Activated CD4-positive, alpha-beta memory T cell treated with anti-CD3 and anti-CD28 coated beads, Interleukin-2, amount 10 ng/mL, durations not matched to agents 7 days and 5 days (primary cell): ENCODE results near the gene CYB5D1. TPM values are rescaled to one million over a fixed set of nuclear protein-coding genes. Genes with fewer than 3 reads are reported as not detected.
A peak's percentile ranks its signal among the peaks of the same experiment; 100 is the strongest.
"Not testable (repeated sequence)": the region's sequence is repeated elsewhere in the genome, so short reads cannot be mapped to it uniquely, and the experiment has no call there.

Experiments used
- CTCF ChIA-PET: fragments of 350-600 bp; sonication (Branson Sonifier 250); formaldehyde crosslinking; loops from one replicate; lab custom pipeline; 2021; ENCODE audit warnings: antibody characterized with exemption, inconsistent platforms; lab: Charles Lee
- POLR2A ChIA-PET: fragments of 350-600 bp; sonication (Branson Sonifier 250); formaldehyde crosslinking; loops from one replicate; lab custom pipeline; 2021; ENCODE audit warnings: antibody characterized with exemption; lab: Charles Lee
- DNase-seq: peaks from one replicate; pipeline ENCODE4 v3.0.0-alpha.2; 2020
- H3K27ac Mint-ChIP-seq: one replicate; pipeline ENCODE4 v1.8.0; 2021; ENCODE audit warnings: mild to moderate bottlenecking, mixed read lengths
- H3K27me3 Mint-ChIP-seq: one replicate; pipeline ENCODE4 v1.8.0; 2021; ENCODE audit warnings: mixed read lengths
- H3K36me3 Mint-ChIP-seq: one replicate; pipeline ENCODE4 v1.8.0; 2021; ENCODE audit warnings: low read depth, mixed read lengths
- H3K4me1 Mint-ChIP-seq: one replicate; pipeline ENCODE4 v1.8.0; 2021; ENCODE audit warnings: mixed read lengths
- H3K4me3 Mint-ChIP-seq: one replicate; pipeline ENCODE4 v1.8.0; 2021; ENCODE audit warnings: mild to moderate bottlenecking, mixed read lengths
- H3K9me3 Mint-ChIP-seq: one replicate; pipeline ENCODE4 v1.8.0; 2021; ENCODE audit warnings: mixed read lengths
- total RNA-seq, 2 experiments: library from RNA; stranded (reverse); gene quantifications; one replicate each; pipeline ENCODE4 v1.2.3, GENCODE V29; 2021

CYB5D1 gene, protein sequence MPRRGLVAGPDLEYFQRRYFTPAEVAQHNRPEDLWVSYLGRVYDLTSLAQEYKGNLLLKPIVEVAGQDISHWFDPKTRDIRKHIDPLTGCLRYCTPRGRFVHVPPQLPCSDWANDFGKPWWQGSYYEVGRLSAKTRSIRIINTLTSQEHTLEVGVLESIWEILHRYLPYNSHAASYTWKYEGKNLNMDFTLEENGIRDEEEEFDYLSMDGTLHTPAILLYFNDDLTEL
- 1 to 10 TPM; 5.3 to 7.5 TPM for total RNA-seq

DNA sequence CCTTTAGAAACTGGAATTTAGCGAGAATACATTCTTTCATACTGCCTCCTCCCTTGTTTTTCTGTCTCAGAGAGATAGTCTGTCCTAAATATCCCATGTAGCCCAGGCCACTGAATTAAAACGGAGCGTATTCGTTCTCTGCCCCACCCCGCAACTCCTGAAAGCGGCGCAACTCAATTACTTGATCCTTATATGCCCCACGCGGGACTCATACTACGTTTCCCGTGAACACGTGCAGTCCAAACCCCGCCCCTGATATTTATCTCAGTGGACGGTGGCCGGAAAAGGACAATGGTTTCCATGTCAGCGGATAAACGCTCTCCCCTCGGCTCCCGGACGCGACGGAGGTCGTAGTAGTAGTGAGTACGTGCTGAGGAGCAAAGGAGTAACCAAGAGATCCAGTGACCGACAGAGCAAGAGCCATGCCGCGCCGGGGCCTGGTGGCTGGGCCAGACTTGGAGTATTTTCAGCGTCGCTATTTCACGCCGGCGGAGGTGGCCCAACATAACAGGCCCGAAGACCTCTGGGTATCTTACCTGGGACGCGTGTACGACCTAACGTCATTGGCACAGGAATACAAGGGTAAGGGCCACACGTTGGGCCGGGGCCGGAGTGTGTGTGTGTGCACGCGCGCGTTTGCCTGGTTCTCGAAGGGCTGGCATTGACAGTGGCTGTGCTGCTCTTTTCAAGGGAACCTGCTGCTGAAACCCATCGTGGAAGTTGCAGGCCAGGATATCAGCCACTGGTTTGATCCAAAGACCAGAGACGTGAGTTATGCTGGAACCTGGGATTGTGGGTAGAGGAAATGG lies at the start of gene CYB5D1:
TSS of gene CYB5D1 (plus strand) at position 291 of the 809 bp plus-strand sequence. CDS start at position 423, 132 bp downstream.
- DNase-seq = peak; percentile 92
- H3K36me3 Mint-ChIP-seq = peaks cover 4% of the 10 kb centered on the region
- H3K27ac Mint-ChIP-seq = no peak within 1 kb of the TSS
- no peak within 1 kb of the TSS for H3K4me3 Mint-ChIP-seq
- ChIA-PET POLR2A (interaction anchor here (0.6 to 3.1 kb wide), 17 partner anchors 10 to 454 kb away, joined by 3 to 32 read pairs (median 5); partner anchors contain the start of genes CHD3, CNTROB, KDM6B and RNF227), CTCF (interaction anchor here (0.6 to 6.7 kb wide), 24 partner anchors 7 to 261 kb away, joined by 3 to 81 read pairs (median 4); partner anchors contain the start of genes ALOX12B, CNTROB, KDM6B and RNF227)
- H3K27me3 Mint-ChIP-seq = no peaks in the 10 kb centered on the region
- no peaks in the 10 kb centered on the region for H3K9me3 Mint-ChIP-seq
- H3K4me1 Mint-ChIP-seq = peaks cover 4% of the 10 kb centered on the region

DNA sequence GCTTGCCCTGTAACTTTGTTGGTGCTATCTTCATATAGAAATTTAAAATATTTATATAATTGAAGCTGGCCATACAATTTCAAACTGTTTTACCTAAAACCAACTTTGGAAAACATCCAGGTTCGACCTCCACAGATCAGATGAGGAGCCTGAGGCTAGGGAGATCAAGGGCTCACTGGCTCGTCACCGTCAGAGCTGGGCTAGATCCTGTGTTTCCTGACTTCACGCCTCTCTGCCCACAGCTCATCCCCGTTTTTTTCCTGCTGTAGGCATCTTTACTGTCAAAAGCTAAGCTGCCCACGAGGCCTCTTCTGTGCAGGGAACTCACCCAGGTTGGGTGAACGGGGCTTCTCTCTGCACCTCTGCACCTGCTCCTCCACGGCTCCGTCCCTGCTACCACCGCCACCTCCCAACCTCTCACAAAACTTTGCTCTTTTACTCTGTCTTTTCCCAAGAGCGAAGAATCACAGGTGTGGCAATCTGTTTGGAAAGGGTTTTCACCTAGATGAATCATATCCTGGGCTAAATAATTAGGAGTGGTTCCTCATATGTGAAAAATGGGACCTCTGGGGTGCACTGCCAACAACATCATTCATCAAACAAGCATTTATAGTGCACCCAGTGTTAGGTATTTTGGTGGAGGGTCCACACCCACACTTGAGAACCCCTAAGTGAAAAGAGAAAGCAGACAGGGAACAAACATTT lies 48.6 kb upstream of the CYB5D1 start:
- H3K9me3 Mint-ChIP-seq = no peaks in the 10 kb centered on the region
- no peak for DNase-seq
- ChIA-PET CTCF (no interaction called here), POLR2A (no interaction called here)
- H3K36me3 Mint-ChIP-seq = no peaks in the 10 kb centered on the region
- no peak overlapping the region for H3K4me3 Mint-ChIP-seq
- peaks cover 8% of the 10 kb centered on the region for H3K27me3 Mint-ChIP-seq
- H3K4me1 Mint-ChIP-seq = no peaks in the 10 kb centered on the region
- no peak overlapping the region for H3K27ac Mint-ChIP-seq

DNA sequence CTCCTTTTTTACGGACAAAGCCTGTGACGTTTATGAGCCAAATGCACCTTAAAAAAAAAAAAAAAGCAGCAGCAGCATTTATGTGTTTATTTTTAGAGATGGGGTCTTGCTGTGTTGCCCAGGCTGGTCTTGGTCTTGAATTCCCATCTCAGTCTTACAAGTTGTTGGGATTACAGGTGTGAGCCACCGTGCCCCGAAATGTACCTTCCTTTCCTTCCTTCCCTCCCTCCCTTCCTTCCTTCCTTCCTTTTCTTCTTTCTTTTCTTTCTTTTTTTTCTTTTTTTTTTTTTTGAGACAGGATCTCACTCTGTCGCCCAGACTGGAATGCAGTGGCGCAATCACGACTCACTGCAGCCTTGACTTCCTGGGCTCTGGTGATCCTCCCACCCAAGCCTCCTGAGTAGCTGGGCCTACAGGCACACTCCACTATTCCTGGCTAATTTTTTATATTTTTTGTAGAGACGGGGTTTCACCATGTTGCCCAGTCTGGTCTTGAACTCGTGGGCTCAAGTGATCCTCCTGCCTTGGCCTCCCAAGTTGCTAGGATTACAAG lies 47.9 kb upstream of the CYB5D1 start:
- H3K27ac Mint-ChIP-seq, H3K4me1 Mint-ChIP-seq, POLR2A ChIA-PET, DNase-seq, H3K4me3 Mint-ChIP-seq, H3K9me3 Mint-ChIP-seq, H3K36me3 Mint-ChIP-seq, H3K27me3 Mint-ChIP-seq: not testable (repeated sequence)
- CTCF ChIA-PET = interaction anchor here (0.7 kb wide), 1 partner anchor 20 kb away, joined by 3 read pairs; no protein-coding TSS in a partner anchor

DNA sequence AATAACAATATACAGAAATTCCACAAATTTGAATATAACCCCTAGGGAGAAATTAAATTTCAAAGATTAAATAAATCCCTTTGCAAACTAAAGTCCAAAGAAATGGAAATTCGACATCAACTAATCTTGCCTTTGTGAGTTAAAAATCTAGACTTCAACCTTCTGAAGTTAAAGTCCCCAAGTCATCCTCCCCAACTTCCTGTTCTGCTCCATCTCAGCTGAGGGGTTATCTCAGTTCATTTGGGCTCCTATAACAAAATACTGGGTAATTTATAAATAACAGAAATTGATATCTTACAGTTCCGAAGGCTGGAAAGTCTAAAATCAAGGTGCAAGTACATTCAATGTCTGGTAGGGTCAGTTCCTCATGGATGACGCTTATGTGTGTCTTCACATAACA lies 46.6 kb upstream of the CYB5D1 start:
- Mint-ChIP-seq H3K36me3 (no peaks in the 10 kb centered on the region), H3K4me1 (no peaks in the 10 kb centered on the region), H3K4me3 (no peak overlapping the region), H3K27ac (no peak overlapping the region), H3K27me3 (peaks cover 6% of the 10 kb centered on the region), H3K9me3 (no peaks in the 10 kb centered on the region)
- DNase-seq = no peak
- CTCF ChIA-PET = interaction anchor here (1.0 kb wide), 1 partner anchor 456 kb away, joined by 3 read pairs; the partner anchor contains the start of gene TMEM95
- POLR2A ChIA-PET = no interaction called here

DNA sequence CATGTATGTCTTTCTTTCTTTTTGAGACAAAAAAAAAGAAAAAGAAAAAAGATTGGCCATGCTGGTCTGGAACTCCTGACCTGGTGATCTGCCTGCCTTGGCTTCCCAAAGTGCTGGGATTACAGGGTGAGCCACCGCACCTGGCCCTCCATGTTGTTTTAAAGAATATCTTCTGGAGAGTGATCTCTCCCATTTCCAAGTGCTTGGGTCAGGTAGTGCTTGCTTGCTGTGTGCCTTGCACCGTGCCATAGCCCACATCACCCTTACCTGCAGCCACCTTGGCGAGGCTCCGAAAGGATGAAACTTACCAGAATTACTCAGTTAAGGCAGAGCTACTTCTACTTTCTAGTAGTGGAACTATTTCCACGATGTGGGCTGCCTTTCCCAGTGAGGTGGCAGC lies 42.8 kb upstream of the CYB5D1 start:
- ChIA-PET POLR2A (no interaction called here), CTCF (interaction anchor here (1.3 kb wide), 1 partner anchor 10 kb away, joined by 4 read pairs; no protein-coding TSS in a partner anchor)
- no peak for DNase-seq
- H3K27me3 Mint-ChIP-seq = no peaks in the 10 kb centered on the region
- H3K27ac Mint-ChIP-seq = no peak overlapping the region
- H3K4me1 Mint-ChIP-seq = no peaks in the 10 kb centered on the region
- no peaks in the 10 kb centered on the region for H3K9me3 Mint-ChIP-seq
- no peak overlapping the region for H3K4me3 Mint-ChIP-seq
- H3K36me3 Mint-ChIP-seq = no peaks in the 10 kb centered on the region

DNA sequence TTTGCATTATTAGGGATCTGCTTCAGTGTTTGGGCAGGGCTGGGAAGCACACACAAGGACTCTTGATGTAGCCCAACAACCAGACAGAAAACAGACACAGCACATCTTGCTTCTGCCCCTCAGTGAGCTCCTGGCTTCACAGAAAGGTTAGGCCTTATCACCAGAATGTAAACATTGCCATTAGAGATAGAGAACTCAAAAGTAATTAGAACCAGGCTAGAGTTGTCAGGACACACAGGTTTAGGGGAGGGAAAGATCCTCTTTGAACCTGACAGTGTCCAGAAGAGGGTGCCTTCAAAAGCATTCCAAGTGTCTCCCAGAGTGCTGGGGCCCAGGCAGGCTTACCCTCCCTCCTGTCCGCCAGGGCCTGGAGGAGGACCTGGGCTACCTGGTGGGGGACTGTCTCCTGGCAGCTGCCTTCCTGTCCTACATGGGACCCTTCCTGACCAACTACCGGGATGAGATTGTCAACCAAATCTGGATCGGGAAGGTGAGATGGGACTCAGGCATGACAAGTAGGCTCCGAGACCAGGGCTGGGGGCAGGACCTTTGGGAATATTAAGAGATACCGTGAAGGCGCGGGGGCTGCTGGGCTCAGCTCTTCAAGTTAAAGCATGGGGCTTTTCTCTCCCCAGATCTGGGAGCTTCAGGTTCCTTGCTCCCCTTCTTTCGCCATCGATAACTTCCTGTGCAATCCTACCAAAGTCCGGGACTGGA lies 40.7 kb upstream of the CYB5D1 start:
- Mint-ChIP-seq H3K4me1 (no peaks in the 10 kb centered on the region), H3K27me3 (peaks cover 3% of the 10 kb centered on the region), H3K36me3 (no peaks in the 10 kb centered on the region), H3K4me3 (no peak overlapping the region), H3K9me3 (no peaks in the 10 kb centered on the region), H3K27ac (no peak overlapping the region)
- POLR2A ChIA-PET = interaction anchor here (0.7 kb wide), 1 partner anchor 40 kb away, joined by 4 read pairs; the partner anchor contains the start of gene NAA38
- CTCF ChIA-PET = interaction anchor here (1.0 kb wide), 1 partner anchor 73 kb away, joined by 3 read pairs; no protein-coding TSS in a partner anchor
- DNase-seq = no peak

DNA sequence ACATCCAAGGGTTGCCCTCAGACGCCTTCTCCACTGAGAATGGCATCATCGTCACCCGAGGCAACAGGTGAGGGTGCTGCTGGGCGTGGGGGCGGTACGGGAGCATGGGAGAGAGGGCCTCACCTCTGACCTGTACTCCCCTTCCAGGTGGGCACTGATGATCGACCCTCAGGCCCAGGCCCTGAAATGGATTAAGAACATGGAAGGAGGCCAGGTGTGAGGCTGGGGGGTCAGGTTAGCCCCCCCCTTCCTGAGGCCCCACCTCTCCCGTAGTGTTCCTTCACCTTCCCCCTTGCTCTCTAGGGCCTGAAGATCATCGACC lies 40.2 kb upstream of the CYB5D1 start:
- no peaks in the 10 kb centered on the region for H3K4me1 Mint-ChIP-seq
- H3K9me3 Mint-ChIP-seq = no peaks in the 10 kb centered on the region
- POLR2A ChIA-PET = no interaction called here
- CTCF ChIA-PET = no interaction called here
- DNase-seq = no peak
- no peaks in the 10 kb centered on the region for H3K36me3 Mint-ChIP-seq
- H3K27ac Mint-ChIP-seq = no peak overlapping the region
- H3K27me3 Mint-ChIP-seq = peaks cover 3% of the 10 kb centered on the region
- no peak overlapping the region for H3K4me3 Mint-ChIP-seq

DNA sequence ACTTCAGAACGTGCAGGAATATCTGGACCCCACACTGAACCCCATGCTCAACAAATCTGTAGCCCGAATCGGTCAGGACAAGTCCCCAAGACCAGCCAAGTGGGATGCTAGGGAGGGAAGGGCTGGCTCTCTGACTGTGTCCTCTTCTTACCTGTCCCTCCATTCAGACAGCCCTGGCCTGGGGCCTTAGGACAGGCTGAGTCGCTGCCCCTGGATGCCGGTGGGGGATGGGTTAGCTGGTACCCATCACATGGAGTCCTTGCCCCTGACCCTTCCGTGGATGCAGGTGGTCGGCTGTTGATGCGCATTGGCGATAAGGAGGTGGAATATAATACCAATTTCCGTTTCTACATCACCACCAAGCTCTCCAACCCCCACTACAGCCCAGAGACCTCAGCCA lies 39.8 kb upstream of the CYB5D1 start:
- peaks cover 3% of the 10 kb centered on the region for H3K27me3 Mint-ChIP-seq
- no peak for DNase-seq
- no peaks in the 10 kb centered on the region for H3K4me1 Mint-ChIP-seq
- H3K9me3 Mint-ChIP-seq = no peaks in the 10 kb centered on the region
- no peak overlapping the region for H3K27ac Mint-ChIP-seq
- no peaks in the 10 kb centered on the region for H3K36me3 Mint-ChIP-seq
- ChIA-PET POLR2A (no interaction called here), CTCF (no interaction called here)
- H3K4me3 Mint-ChIP-seq = no peak overlapping the region

DNA sequence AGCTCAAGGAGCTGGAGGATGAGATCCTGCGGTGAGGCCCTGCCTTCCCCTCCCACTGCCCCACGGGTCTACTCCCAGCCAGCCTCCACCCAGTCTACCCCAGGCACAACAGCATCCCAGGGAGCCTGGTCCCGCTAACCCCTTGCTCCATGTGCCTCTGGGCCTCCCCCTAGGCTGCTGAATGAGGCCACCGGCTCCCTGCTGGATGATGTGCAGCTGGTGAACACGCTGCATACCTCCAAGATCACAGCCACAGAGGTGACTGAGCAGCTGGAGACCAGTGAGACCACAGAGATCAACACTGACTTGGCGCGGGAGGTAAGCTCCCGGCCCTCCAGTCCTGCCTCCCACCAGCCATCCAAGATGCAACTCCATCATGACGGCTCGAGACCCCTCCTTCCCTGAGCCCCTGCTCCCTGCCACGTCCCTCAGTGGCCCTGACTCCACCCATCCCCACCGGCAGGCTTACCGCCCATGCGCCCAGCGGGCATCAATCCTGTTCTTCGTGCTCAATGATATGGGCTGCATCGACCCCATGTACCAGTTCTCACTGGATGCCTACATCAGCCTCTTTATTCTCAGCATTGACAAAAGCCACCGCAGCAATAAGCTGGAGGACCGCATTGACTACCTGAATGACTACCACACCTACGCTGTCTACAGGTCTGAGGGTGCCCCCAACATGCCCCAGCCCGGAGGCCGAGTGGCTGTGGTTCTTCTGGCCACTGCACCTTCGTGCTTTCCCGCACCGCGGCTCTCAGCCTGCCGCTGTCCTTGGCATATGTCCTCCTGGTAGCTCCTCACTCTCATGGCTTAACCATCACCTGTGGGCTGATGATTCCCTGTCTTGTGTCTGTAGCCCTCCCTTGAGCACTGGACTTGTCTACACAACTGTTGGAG lies 38.8 kb upstream of the CYB5D1 start:
- CTCF ChIA-PET = no interaction called here
- POLR2A ChIA-PET = no interaction called here
- no peak overlapping the region for H3K27ac Mint-ChIP-seq

DNA sequence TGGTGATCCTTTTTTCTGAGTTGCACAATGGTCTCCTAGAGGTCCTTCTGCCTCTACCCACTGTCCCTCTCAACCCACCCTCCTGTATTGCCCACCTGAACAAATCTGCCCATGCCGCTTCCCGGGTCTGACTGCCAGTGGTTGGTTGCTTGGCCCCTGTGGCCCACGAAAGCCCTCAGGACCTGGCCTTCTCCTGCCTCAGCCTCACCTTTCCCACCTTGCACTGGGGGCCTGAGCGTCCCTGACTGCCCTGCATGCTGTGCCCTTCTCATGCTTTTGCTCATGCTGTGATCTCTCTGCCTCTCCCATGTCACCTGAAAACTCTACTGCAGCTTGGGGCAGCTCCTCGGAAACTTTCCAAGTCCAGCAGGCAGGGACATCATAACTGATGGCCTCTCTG lies 37.6 kb upstream of the CYB5D1 start:
- Mint-ChIP-seq H3K27me3 (peaks cover 6% of the 10 kb centered on the region), H3K4me3 (no peak overlapping the region), H3K27ac (no peak overlapping the region), H3K9me3 (no peaks in the 10 kb centered on the region), H3K4me1 (no peaks in the 10 kb centered on the region), H3K36me3 (no peaks in the 10 kb centered on the region)
- ChIA-PET POLR2A (interaction anchor here (1.7 kb wide), 1 partner anchor 31 kb away, joined by 5 read pairs; no protein-coding TSS in a partner anchor), CTCF (no interaction called here)
- DNase-seq = no peak

More for the DNA sequence above, 38.8 kb upstream of the CYB5D1 start:
- H3K36me3 Mint-ChIP-seq = no peaks in the 10 kb centered on the region
- DNase-seq = no peak
- H3K4me3 Mint-ChIP-seq = no peak overlapping the region
- H3K27me3 Mint-ChIP-seq = peaks cover 3% of the 10 kb centered on the region
- H3K4me1 Mint-ChIP-seq = no peaks in the 10 kb centered on the region
- no peaks in the 10 kb centered on the region for H3K9me3 Mint-ChIP-seq

DNA sequence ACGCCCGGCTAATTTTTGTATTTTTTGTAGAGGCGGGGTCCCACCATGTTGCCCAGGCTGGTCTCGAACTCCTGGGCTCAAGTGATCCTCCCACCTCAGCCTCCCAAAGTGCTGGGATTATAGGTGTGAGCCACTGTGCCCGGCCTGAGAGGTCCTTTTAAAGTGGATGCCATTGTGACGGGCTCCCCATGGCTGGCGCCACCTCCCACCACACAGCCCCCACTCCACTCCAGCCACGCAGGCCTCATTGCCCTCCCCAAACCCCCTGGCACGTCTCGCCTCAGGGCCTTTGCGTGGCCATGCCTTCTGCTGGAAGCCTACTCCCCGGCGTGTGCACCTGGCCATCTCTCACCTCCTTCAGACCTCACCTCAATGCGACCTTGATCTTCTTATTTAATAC lies 35.7 kb upstream of the CYB5D1 start:
- no peaks in the 10 kb centered on the region for H3K4me1 Mint-ChIP-seq
- no peak overlapping the region for H3K4me3 Mint-ChIP-seq
- ChIA-PET POLR2A (interaction anchor here (1.7 kb wide), 1 partner anchor 29 kb away, joined by 5 read pairs; no protein-coding TSS in a partner anchor), CTCF (interaction anchor here (0.6 to 1.7 kb wide), 4 partner anchors 10 to 169 kb away, joined by 4 to 6 read pairs (median 5); no protein-coding TSS in a partner anchor)
- DNase-seq = no peak
- H3K9me3 Mint-ChIP-seq = no peaks in the 10 kb centered on the region
- H3K27me3 Mint-ChIP-seq = peaks cover 16% of the 10 kb centered on the region
- no peak overlapping the region for H3K27ac Mint-ChIP-seq
- H3K36me3 Mint-ChIP-seq = no peaks in the 10 kb centered on the region
